ENCODE measurements around the gene DYNLT1.
"Not testable (repeated sequence)": the region's sequence is repeated elsewhere in the genome, so short reads cannot be mapped to it uniquely, and the experiment has no call there.

Gene DYNLT1

DNA sequence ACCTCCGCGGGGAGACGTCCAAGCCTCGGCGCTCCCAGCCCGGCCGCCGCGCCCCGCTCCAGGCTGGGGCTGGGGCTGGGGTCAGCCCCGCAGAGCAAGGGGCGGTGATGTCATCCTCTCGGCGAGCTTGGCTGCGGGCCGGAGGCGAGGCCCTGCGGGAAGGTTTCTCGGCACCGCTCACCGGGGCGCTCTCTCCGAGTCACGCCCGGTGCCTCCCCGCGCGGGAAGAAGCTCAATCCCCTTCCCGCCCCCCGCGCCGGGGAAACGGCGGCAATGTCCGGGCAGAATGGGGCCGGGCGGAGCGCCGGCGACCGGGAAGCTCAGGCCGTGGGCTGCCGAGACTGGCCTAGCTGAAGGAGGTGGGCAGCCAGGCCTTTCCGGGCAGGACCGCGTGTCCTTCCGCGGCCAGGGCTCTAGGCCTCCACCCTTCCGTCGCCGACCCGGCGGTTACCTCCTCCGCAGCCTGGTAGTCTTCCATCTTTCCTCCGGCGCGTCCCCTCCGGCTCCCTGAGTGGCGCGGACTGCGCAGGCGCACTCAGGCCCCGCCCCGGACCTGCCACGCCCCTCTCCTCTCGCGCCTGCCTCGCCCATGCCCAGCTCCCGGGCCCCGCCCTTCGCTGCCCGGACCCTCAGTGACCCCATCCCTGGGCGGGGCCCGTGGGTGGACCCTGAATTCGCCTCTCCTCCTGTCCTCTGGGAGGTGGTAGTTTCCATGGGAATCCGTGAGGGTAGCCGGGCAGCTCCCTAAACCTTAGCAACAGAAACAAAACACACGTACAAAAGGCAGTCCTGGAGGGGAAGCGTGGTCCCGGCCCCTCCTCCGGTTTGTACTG is at the start of gene DYNLT1:
DYNLT1 (minus strand) TSS at position 513 of the 833 bp plus-strand sequence; CDS start at position 478, 35 bp downstream.
- H3K9me3 Mint-ChIP-seq = no peaks in the 10 kb centered on the region
- peak; percentile 79 to 88 for DNase-seq (ENCODE audit: low spot score in 2 of 2)
- H3K4me3 Mint-ChIP-seq = peak within 1 kb of the TSS; percentile 96
- no peaks in the 10 kb centered on the region for H3K27me3 Mint-ChIP-seq
- peaks cover 35% of the 10 kb centered on the region for H3K36me3 Mint-ChIP-seq (ENCODE audit: insufficient read depth)
- peak within 1 kb of the TSS; percentile 94 for H3K27ac Mint-ChIP-seq (ENCODE audit: low read depth)
- H3K4me1 Mint-ChIP-seq = peaks cover 64% of the 10 kb centered on the region
- ATAC-seq (replicated peaks; ENCODE audit: extremely low read depth, poor library complexity, severe bottlenecking) = peak; percentile 57

DNA sequence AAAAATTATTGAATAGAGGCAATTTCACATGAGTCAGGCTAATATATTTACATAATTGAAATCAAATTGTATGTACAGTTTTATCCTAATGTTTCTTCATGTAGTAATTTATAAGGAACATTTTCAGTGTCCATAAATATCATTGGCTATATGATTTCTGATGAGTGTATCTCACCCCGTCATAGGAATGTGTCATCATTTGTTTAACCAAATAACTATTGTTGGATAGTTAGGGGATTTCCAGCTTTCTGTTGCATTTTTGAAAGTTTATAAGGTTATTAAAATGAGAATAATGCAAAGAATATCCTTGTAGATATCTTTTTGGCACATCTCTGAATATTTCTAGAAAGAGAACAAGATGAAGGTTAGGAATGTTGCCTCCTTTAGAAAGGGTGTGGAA is 44.3 kb upstream of the DYNLT1 start:
- Mint-ChIP-seq H3K9me3 (no peaks in the 10 kb centered on the region), H3K4me3 (no peak overlapping the region), H3K27me3 (no peaks in the 10 kb centered on the region), H3K27ac (ENCODE audit: low read depth) (peak overlapping the region; percentile 94), H3K36me3 (ENCODE audit: insufficient read depth) (peaks cover 39% of the 10 kb centered on the region), H3K4me1 (peaks cover 44% of the 10 kb centered on the region)
- ATAC-seq (replicated peaks; ENCODE audit: extremely low read depth, poor library complexity, severe bottlenecking) = no peak
- DNase-seq (ENCODE audit: low spot score in 2 of 2) = no peak

DNA sequence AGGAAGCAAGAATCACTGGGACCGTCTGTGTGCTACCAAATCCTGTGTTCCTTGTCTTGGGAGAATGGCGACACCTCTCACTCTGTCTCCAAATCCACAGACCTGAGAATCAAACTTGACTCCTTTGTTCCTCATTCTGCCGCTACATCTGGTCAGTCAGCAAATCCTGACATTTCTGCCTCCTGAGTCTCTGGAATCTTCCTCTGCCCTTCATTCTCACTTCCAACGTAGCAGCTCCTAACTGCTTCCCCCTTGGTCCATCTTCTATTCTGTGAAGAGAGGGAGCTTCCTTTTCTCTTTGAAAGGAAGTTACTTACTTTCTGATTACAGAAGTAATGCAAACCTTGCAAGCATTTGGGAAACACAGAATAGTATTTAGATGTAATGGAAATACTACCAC is 43.0 kb upstream of the DYNLT1 start:
- ATAC-seq (replicated peaks; ENCODE audit: extremely low read depth, poor library complexity, severe bottlenecking) = no peak
- Mint-ChIP-seq H3K36me3 (ENCODE audit: insufficient read depth) (peaks cover 45% of the 10 kb centered on the region), H3K27me3 (no peaks in the 10 kb centered on the region)

DNA sequence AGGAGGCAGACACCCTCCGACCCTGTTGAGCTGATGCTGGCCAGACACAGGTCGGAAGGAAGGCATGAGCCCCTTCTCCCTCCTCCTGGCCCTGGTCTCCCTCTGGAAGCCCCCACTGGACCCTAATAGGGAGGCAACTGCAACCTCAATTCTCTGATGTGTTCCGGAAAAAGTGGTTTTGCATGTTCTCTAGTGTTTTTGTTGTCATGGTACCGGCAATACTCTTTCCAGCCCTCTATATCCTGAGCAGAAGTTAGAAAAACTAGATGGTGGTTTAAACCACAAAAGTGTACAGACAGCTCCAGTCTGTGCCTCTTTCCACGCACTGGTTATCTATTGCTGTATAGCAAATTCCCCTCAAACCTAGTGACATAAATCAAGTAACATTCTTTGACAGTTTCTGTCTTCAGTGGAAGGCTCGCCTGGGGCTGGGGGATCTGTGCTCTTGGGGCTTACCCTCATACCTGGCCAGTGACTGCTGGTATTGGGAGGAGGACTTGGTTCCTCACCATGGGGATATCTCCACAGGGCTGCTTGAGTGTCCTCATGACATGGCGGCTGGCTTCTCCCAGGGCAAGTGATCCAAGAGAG is 42.3 kb upstream of the DYNLT1 start:
- Mint-ChIP-seq H3K4me1 (peaks cover 50% of the 10 kb centered on the region), H3K27ac (ENCODE audit: low read depth) (peak overlapping the region; percentile 94), H3K36me3 (ENCODE audit: insufficient read depth) (peaks cover 49% of the 10 kb centered on the region), H3K27me3 (no peaks in the 10 kb centered on the region), H3K4me3 (peak overlapping the region; percentile 74), H3K9me3 (no peaks in the 10 kb centered on the region)
- DNase-seq (ENCODE audit: low spot score in 2 of 2) (peak; percentile 33 to 62), ATAC-seq (replicated peaks; ENCODE audit: extremely low read depth, poor library complexity, severe bottlenecking) (peak; percentile 98)

More for the DNA sequence above, 43.0 kb upstream of the DYNLT1 start:
- H3K27ac Mint-ChIP-seq (ENCODE audit: low read depth) = peak overlapping the region; percentile 94
- peaks cover 50% of the 10 kb centered on the region for H3K4me1 Mint-ChIP-seq
- H3K4me3 Mint-ChIP-seq = peak overlapping the region; percentile 74
- no peak for DNase-seq (ENCODE audit: low spot score in 2 of 2)
- H3K9me3 Mint-ChIP-seq = no peaks in the 10 kb centered on the region

DNA sequence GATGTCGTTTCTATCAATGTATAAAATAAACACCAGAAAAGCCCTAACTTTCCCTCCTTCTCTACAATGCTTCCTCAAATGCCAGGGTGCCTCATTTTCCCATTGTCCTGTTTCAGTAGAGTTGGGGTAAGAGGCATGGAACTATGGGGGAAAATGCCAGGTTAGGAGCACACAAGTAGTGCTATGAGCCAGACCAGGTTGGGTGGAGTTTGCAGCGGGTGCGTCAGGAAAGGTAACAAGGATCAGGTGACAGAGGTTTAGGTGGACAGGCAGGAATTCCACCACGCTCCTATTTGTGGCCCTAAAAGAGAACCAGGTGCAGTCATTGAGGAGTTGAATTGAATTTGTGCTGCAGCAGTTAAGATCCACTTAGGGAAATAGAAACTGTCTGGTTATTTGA is 41.8 kb upstream of the DYNLT1 start:
- Mint-ChIP-seq H3K36me3 (ENCODE audit: insufficient read depth) (peaks cover 52% of the 10 kb centered on the region), H3K4me1 (peaks cover 50% of the 10 kb centered on the region), H3K4me3 (peak overlapping the region; percentile 74), H3K27ac (ENCODE audit: low read depth) (peak overlapping the region; percentile 94), H3K9me3 (no peaks in the 10 kb centered on the region), H3K27me3 (no peaks in the 10 kb centered on the region)
- DNase-seq (ENCODE audit: low spot score in 2 of 2) = no peak
- no peak for ATAC-seq (replicated peaks; ENCODE audit: extremely low read depth, poor library complexity, severe bottlenecking)

- ATAC-seq (replicated peaks; ENCODE audit: extremely low read depth, poor library complexity, severe bottlenecking) = no peak
- H3K4me1 Mint-ChIP-seq = peaks cover 48% of the 10 kb centered on the region
- H3K36me3 Mint-ChIP-seq (ENCODE audit: insufficient read depth) = peaks cover 61% of the 10 kb centered on the region
- H3K27ac Mint-ChIP-seq (ENCODE audit: low read depth) = peak overlapping the region; percentile 1
- H3K27me3 Mint-ChIP-seq = no peaks in the 10 kb centered on the region
- H3K4me3 Mint-ChIP-seq = no peak overlapping the region
- no peaks in the 10 kb centered on the region for H3K9me3 Mint-ChIP-seq
- no peak for DNase-seq (ENCODE audit: low spot score in 2 of 2)
Measured at GRCh38 chr6:158684745-158685324, 40.3 kb upstream of the DYNLT1 start.

GRCh38 chr6:158684311-158684710 is 39.8 kb upstream of the DYNLT1 start:
- Mint-ChIP-seq H3K27ac (ENCODE audit: low read depth) (peak overlapping the region; percentile 1), H3K4me1 (peaks cover 47% of the 10 kb centered on the region), H3K36me3 (ENCODE audit: insufficient read depth) (peaks cover 64% of the 10 kb centered on the region), H3K9me3 (no peaks in the 10 kb centered on the region), H3K4me3 (no peak overlapping the region), H3K27me3 (no peaks in the 10 kb centered on the region)
- DNase-seq (ENCODE audit: low spot score in 2 of 2) = no peak
- ATAC-seq (replicated peaks; ENCODE audit: extremely low read depth, poor library complexity, severe bottlenecking) = no peak

DNA sequence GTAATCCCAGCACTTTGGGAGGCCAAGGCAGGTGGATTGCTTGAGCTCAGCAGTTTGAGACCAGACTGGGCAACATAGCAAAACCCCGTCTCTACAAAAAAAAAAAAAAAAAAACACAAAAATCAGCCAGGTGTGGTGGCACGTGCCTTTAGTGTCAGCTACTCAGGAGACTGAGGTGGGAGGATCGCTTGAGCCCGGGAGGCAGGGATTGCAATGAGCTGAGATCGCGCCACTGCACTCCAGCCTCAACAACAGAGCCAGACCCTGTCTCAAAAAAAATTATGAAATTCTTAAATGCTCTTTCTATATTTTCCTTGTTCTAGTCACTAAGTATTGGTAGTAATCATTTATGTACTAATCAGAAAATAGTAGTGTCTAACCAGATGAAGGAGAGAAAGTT is 35.9 kb upstream of the DYNLT1 start:
- Mint-ChIP-seq H3K27me3 (no peaks in the 10 kb centered on the region), H3K36me3 (ENCODE audit: insufficient read depth) (peaks cover 59% of the 10 kb centered on the region), H3K9me3 (no peaks in the 10 kb centered on the region), H3K4me3 (no peak overlapping the region), H3K27ac (ENCODE audit: low read depth) (no peak overlapping the region), H3K4me1 (peaks cover 25% of the 10 kb centered on the region)
- ATAC-seq (replicated peaks; ENCODE audit: extremely low read depth, poor library complexity, severe bottlenecking) = no peak
- no peak for DNase-seq (ENCODE audit: low spot score in 2 of 2)

- Mint-ChIP-seq H3K4me3 (no peak overlapping the region), H3K4me1 (peaks cover 25% of the 10 kb centered on the region), H3K36me3 (ENCODE audit: insufficient read depth) (peaks cover 60% of the 10 kb centered on the region), H3K27me3 (no peaks in the 10 kb centered on the region), H3K9me3 (no peaks in the 10 kb centered on the region), H3K27ac (ENCODE audit: low read depth) (peak overlapping the region; percentile 4)
- ATAC-seq (replicated peaks; ENCODE audit: extremely low read depth, poor library complexity, severe bottlenecking) (no peak), DNase-seq (ENCODE audit: low spot score in 2 of 2) (no peak)
Measured at GRCh38 chr6:158680015-158680414, 35.5 kb upstream of the DYNLT1 start.

- H3K9me3 Mint-ChIP-seq = no peaks in the 10 kb centered on the region
- H3K4me3 Mint-ChIP-seq = no peak overlapping the region
- no peak for DNase-seq (ENCODE audit: low spot score in 2 of 2)
- H3K27me3 Mint-ChIP-seq = no peaks in the 10 kb centered on the region
- peaks cover 56% of the 10 kb centered on the region for H3K36me3 Mint-ChIP-seq (ENCODE audit: insufficient read depth)
- no peak for ATAC-seq (replicated peaks; ENCODE audit: extremely low read depth, poor library complexity, severe bottlenecking)
- no peak overlapping the region for H3K27ac Mint-ChIP-seq (ENCODE audit: low read depth)
- peaks cover 19% of the 10 kb centered on the region for H3K4me1 Mint-ChIP-seq
Measured at GRCh38 chr6:158677906-158678578, 33.5 kb upstream of the DYNLT1 start.

DNA sequence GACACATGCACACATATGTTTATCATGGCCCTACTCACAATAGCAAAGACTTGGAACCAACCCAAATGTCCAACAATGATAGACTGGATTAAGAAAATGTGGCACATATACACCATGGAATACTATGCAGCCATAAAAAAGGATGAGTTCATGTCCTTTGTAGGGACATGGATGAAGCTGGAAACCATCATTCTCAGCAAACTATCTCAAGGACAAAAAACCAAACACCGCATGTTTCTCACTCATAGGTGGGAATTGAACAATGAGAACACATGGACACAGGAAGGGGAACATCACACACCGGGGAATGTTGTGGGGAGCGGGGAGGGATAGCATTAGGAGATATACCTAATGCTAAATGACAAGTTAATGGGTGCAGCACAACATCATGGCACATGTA is 32.6 kb upstream of the DYNLT1 start:
- not testable (repeated sequence) for H3K4me3 Mint-ChIP-seq; ATAC-seq (replicated peaks; ENCODE audit: extremely low read depth, poor library complexity, severe bottlenecking); H3K27ac Mint-ChIP-seq (ENCODE audit: low read depth); H3K9me3 Mint-ChIP-seq; DNase-seq (ENCODE audit: low spot score in 2 of 2); H3K27me3 Mint-ChIP-seq
- Mint-ChIP-seq H3K4me1 (peaks cover 19% of the 10 kb centered on the region), H3K36me3 (ENCODE audit: insufficient read depth) (peaks cover 53% of the 10 kb centered on the region)

DNA sequence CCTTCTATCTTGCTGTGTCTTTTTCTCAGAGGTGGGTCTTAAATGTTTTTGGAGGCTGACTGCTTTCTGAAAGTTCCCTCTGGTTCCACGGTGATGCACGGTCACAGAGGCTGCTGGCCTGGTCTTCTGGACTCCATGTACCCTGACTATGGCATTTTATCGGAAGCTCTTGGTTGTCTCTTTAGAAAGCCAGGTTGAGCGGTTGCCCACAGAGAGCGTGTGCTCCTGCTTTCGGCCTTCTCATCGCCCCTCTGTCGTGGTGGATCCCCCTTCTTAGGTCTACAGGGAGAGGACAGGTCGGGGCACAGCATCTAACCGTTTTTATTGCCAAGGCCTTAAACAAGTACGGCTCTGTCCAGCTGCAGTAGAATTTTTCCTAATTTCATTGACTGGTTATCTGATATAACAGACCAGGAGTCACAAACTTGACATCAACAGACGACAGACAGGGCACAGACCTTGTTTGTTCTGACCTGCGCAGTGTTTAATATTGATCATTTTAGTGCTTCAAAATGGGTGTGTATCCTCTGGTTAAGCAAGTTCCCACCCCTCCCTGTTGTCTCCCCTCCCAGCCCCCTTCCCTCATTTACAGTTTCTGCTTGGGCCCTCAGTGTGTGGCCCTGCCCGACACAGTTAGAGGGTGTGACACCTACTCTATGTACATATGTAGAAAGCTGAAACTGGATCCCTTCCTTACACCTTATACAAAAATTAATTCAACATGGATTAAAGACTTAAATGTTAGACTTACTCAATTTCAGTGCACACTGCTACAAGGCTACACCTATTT is 30.0 kb upstream of the DYNLT1 start:
- Mint-ChIP-seq H3K9me3 (no peaks in the 10 kb centered on the region), H3K36me3 (ENCODE audit: insufficient read depth) (peaks cover 57% of the 10 kb centered on the region), H3K27ac (ENCODE audit: low read depth) (no peak overlapping the region), H3K27me3 (no peaks in the 10 kb centered on the region), H3K4me1 (peaks cover 17% of the 10 kb centered on the region), H3K4me3 (no peak overlapping the region)
- DNase-seq (ENCODE audit: low spot score in 2 of 2) (no peak), ATAC-seq (replicated peaks; ENCODE audit: extremely low read depth, poor library complexity, severe bottlenecking) (no peak)
